Measurements from ENCODE around the gene SDR9C7.
"Not testable (repeated sequence)": the region's sequence is repeated elsewhere in the genome, so short reads cannot be mapped to it uniquely, and the experiment has no call there.

SDR9C7 gene

DNA sequence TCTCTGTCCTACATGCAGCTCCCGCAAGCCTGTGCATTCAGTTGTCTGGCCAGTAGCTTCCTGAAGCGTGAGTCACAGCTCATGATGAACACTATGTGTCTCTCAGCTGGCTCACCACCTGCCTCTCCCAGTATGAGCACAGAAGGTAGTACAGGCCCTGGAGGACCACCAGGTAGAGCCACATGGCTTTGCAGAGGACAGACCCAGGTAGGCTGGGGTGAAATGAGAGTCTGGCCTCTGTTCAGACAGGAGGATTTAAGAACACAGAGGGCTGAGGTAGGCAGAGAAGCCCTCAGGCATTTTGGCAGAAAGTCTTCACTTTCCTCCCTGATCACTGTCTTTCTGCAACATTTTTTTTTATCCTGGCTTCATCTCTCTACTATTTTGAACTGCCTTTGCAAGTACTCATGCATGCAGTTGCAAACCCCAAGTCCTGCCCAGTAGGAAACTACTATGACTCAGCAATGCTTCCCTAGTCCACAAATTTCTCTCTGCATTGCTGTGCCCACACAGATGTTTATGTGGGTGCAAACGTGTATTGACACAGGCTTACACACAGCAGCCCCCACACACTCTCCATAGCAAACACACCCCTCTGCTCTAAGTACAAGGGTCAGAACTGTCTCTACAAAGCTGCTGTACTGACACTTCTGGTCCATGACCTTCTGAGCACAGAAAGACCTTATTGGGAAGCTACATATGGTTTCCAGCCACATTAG is 7.2 kb upstream of the SDR9C7 start:
- peaks cover 38% of the 10 kb centered on the region for H3K27me3 Mint-ChIP-seq (ENCODE audit: low read depth, poor library complexity)
- H3K4me3 Mint-ChIP-seq = no peak overlapping the region
- no peak for TF ChIP-seq CTCF (IDR thresholded peaks at IDR 0.05)
- H3K27ac Mint-ChIP-seq = no peak overlapping the region
- peaks cover 37% of the 10 kb centered on the region for H3K9me3 Mint-ChIP-seq
- no peak for DNase-seq
- no peaks in the 10 kb centered on the region for H3K4me1 Mint-ChIP-seq
- no peaks in the 10 kb centered on the region for H3K36me3 Mint-ChIP-seq (ENCODE audit: low read depth)

DNA sequence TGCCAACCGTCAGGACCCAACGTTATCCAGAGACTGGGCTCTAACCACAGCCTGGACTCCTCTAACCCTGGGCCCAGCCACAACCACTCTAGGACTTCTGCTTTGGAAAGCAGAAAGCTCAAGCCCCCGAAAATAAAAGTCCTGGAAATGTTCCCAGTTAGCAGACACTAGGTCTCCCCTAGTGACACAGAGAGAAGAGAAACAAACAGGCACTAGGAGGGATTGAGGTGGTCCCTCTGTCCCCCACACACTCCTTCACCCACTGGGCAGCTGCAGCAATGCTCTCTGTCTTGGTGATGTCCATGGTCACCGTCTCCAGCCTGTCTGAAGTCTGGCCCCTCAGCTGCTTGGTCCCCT is 6.7 kb upstream of the SDR9C7 start:
- not testable (repeated sequence) for H3K27ac Mint-ChIP-seq; H3K4me1 Mint-ChIP-seq; H3K36me3 Mint-ChIP-seq (ENCODE audit: low read depth); DNase-seq; H3K4me3 Mint-ChIP-seq
- peaks cover 40% of the 10 kb centered on the region for H3K27me3 Mint-ChIP-seq (ENCODE audit: low read depth, poor library complexity)
- H3K9me3 Mint-ChIP-seq = peaks cover 32% of the 10 kb centered on the region

DNA sequence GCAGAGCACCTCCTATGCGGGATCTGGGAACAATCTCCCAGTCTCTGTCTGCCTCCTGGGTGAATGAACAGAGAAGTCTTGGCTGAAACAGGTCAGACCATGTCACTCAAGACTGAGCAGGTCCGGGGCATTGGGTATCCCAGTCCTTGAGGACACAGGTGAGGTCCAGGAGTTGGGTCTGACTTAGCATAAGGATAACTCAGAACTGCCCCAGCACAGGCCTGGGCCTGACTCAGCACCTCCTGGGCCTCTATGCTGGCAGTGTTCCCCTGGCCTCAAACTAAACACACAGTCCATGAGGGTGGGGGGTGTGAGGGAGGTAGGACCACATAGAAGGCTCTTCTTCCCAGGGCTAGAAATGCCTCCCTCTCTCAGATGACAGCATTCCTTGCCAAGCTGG is 1.5 kb upstream of the SDR9C7 start:
- Mint-ChIP-seq H3K36me3 (ENCODE audit: low read depth) (no peaks in the 10 kb centered on the region), H3K27ac (no peak overlapping the region), H3K27me3 (ENCODE audit: low read depth, poor library complexity) (peaks cover 25% of the 10 kb centered on the region), H3K4me3 (no peak overlapping the region), H3K9me3 (no peaks in the 10 kb centered on the region), H3K4me1 (peaks cover 23% of the 10 kb centered on the region)
- no peak for DNase-seq
- TF ChIP-seq CTCF (IDR thresholded peaks at IDR 0.05) = no peak

GRCh38 chr12:56935157-56935556 is 949 bp upstream of the SDR9C7 start:
- Mint-ChIP-seq H3K4me3 (no peak overlapping the region), H3K27me3 (ENCODE audit: low read depth, poor library complexity) (peaks cover 25% of the 10 kb centered on the region), H3K27ac (no peak overlapping the region), H3K4me1 (peaks cover 26% of the 10 kb centered on the region), H3K36me3 (ENCODE audit: low read depth) (no peaks in the 10 kb centered on the region), H3K9me3 (no peaks in the 10 kb centered on the region)
- no peak for DNase-seq
- TF ChIP-seq CTCF (IDR thresholded peaks at IDR 0.05) = no peak

DNA sequence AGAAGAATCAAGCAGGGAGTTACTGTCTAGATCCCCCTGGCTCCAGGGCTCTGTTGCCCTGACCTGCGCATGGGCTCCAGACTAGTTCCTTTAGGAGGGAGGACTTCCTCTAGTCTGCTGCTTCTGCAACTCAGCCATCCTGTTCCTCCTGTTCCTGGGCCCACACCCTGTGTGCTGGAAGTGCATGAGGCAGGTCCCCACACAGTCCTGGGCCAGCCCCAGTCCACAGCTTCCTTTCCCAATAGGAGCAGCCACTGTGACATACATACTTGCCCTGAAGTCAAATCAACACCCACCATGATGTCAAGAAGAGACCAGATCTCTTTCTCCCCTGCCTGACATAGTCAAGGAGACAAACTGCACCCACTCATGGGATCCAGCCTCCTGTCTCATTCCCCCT is 1.3 kb downstream of the SDR9C7 start:
- Mint-ChIP-seq H3K4me1 (peaks cover 46% of the 10 kb centered on the region), H3K36me3 (ENCODE audit: low read depth) (no peaks in the 10 kb centered on the region), H3K27me3 (ENCODE audit: low read depth, poor library complexity) (peaks cover 26% of the 10 kb centered on the region), H3K9me3 (no peaks in the 10 kb centered on the region), H3K27ac (no peak overlapping the region), H3K4me3 (no peak overlapping the region)
- no peak for TF ChIP-seq CTCF (IDR thresholded peaks at IDR 0.05)
- DNase-seq = no peak

DNA sequence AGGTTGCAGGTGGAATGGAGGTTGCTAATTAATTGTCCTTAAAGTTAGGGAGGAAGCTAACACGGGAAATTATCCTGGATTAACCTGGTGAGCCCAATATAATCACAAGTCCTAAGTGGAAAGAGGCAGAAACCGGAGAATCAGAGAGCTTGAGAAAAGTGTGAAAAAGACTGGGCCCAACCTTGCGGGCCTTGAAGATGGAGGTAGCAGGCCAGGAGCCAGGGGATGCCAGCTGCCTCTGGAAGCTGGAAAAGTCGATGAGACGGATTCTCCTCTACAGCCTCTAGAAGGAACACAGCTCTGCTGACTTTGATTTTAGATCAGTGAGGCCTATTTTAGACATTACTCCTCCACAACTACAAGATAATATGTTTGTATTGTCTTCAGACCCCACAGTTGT is 2.1 kb downstream of the SDR9C7 start:
- peaks cover 46% of the 10 kb centered on the region for H3K4me1 Mint-ChIP-seq
- no peak for TF ChIP-seq CTCF (IDR thresholded peaks at IDR 0.05)
- H3K9me3 Mint-ChIP-seq = no peaks in the 10 kb centered on the region
- no peak overlapping the region for H3K4me3 Mint-ChIP-seq
- H3K27ac Mint-ChIP-seq = peak overlapping the region; percentile 69
- no peaks in the 10 kb centered on the region for H3K36me3 Mint-ChIP-seq (ENCODE audit: low read depth)
- peaks cover 28% of the 10 kb centered on the region for H3K27me3 Mint-ChIP-seq (ENCODE audit: low read depth, poor library complexity)
- no peak for DNase-seq
